IPS DF 19.7 (cell line): ENCODE measurements around the gene PUM2.
"Not testable (repeated sequence)": the region's sequence is repeated elsewhere in the genome, so short reads cannot be mapped to it uniquely, and the experiment has no call there.

Experiments used
- DNase-seq: peaks from one replicate; pipeline ENCODE4 v3.0.0-alpha.2; 2013; ENCODE audit warnings: low read depth, low spot score

Gene PUM2, protein sequence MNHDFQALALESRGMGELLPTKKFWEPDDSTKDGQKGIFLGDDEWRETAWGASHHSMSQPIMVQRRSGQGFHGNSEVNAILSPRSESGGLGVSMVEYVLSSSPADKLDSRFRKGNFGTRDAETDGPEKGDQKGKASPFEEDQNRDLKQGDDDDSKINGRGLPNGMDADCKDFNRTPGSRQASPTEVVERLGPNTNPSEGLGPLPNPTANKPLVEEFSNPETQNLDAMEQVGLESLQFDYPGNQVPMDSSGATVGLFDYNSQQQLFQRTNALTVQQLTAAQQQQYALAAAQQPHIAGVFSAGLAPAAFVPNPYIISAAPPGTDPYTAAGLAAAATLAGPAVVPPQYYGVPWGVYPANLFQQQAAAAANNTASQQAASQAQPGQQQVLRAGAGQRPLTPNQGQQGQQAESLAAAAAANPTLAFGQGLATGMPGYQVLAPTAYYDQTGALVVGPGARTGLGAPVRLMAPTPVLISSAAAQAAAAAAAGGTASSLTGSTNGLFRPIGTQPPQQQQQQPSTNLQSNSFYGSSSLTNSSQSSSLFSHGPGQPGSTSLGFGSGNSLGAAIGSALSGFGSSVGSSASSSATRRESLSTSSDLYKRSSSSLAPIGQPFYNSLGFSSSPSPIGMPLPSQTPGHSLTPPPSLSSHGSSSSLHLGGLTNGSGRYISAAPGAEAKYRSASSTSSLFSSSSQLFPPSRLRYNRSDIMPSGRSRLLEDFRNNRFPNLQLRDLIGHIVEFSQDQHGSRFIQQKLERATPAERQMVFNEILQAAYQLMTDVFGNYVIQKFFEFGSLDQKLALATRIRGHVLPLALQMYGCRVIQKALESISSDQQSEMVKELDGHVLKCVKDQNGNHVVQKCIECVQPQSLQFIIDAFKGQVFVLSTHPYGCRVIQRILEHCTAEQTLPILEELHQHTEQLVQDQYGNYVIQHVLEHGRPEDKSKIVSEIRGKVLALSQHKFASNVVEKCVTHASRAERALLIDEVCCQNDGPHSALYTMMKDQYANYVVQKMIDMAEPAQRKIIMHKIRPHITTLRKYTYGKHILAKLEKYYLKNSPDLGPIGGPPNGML

DNA sequence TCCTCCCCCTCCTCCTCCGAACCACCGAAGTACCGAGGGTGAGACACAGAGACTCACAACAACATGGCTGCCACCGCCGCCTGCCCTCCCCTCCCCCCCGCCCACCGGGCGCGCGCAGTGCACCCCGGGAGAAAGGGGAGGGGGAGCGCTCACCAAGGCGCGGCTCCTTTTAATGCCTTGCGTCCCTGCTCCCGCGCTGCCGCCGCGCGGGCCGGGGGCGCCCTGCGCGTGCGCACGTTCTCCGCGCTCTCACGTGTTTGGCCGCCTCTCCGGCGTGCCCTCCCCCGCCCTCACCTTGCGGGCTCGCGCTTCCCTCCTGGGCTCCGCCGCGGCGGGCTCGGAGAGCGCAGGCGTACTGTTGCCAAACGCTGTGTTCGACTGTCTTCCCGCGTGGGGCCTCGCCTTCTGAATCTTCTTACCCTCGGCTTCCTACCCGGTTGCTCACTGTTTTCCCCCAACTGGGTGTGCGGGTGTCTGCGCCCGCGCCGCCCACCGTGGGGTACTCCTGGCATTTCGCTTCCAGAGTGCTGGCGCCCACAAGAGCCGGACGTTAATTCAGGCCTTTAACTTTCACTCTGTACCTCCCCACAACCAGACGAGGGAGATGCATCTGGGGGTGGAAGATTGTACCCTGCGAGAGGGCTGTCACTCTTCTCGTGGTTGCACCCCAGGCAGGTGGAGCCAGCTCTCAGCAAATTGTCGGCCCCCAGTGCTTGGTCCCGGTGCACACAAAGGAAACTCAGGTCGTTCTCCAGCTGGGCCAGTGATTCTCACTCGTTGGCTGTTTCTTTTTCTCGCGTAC, at the start of gene PUM2:
Gene PUM2 (minus strand): TSS at position 92 of the 802 bp plus-strand sequence. CDS start 23,484 bp downstream, outside the sequence.
- peak; percentile 84 for DNase-seq

DNA sequence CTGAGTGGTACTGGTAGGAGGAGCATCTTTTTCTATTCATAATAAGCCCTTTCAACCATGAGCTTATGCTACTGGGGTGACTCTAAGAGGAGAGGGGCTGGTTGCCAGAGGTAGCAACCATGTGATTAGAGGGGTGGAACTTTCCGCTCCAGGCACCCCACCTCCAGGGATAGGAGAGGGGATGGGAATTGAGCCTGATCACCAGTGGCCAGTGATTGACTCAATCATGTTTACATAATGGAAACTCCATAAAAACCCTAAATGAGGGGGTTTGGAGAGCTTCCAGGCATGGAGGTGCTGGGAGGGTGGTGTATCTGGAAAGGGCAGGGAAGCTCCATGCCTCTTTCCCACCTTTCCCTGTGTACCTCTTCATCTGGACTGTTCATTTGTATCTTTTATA, 49.7 kb upstream of the PUM2 start:
- no peak for DNase-seq

DNA sequence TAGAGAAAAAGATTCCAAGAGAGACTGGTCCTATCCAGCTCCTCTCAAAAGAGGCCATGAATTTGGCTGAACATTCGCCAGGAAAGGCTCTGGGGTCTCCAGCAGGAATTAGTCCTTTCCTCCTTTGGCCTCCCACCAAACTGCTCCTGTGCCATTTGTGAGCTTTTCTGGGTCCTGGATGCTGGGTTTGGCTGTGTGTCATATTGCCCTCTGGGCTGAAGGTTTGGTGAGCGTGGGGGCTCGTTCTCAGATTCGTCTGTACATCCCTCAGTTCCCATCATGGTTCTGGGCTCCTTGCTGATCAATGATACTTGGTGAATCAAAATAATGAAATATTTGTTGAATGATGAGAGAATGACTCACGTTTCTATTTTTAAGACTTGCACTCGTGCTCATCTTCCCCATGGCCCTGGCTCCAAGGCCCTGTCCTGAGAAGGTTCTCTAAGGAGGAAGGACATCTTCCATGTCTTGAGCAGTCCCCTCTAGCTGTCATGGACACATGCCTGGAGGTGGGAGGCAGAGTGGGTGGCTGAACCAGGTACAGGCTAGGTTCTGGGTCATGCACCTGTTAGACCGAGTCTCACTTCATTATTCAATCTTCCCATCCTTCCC, 48.4 kb upstream of the PUM2 start:
- no peak for DNase-seq

DNA sequence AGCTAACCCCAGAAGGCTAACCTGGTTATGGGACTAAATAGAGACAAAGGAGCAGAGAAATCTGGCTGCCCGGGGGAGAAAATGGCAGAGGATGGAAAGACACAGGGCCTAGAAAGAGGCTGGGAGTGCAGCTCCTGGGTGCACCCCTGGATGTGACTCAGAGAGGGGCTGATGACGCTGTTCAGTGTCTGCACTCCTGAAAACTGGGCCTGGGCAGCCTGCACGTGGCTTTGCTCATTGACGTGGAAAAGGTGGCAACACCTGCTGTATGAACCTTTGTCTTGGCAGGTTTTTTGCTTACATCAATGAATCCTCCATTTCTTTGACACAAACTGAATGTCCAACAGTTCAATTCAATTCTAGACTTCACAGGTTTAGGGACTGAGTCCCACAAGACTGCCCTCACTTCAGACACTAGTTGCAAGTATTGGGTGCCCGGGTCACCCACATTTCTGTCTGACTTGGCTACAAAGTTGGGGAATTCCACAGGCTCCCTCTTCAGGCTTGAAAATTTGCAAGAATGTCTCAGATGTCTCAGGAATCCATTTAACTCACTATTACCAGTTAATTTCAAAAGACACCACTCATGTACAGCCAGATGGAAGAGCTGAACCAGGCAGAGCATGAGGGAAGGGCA, 47.3 kb upstream of the PUM2 start:
- DNase-seq: no peak

DNA sequence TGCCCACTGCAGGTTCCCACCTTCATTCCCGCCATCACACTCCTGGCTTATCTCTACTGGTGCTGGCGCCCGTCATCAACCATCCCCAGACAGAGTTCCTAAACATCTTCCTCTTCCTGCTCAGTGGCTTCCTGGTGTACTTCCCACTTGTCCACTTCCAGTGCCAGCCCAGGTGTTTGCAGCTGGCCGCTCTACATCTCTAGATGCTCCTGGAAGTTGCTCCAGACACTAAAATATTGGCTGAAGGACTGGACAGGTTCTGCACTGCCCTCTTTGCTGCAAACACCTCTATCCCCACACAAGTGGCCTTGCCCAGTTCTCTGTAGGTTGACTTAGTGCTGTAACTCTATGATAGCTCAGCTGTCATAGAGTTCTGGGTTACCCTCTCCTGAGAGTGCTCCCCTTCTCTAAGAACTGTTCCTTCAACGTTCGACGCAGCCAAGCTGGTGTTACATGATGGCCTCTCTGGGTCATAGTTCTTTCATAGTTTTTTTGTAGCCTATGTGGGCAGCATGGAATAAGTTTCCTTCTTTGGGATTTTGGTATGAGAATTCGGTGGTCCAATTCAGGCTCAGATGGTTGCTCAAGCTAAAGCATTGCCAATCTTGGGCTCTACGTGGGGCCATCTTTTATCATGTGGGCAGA, 45.8 kb upstream of the PUM2 start:
- DNase-seq: no peak

DNA sequence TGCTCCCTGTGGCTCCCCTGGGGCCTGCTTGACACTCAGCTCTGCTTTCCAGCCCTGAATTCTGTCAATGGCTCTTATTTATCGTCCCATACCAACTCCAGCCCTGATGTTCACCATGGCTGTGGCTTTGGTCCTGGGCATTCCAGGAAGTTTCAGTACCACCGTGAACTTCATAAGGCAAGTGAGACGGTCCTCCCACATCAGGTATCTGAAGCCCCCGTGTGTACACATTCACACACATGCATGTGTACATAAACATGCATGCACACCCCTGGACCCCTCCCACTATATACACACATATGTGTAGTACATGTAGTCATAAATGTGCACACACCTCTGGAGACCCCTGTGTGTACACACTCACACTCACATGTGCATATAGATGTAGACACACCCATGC, 43.3 kb upstream of the PUM2 start:
- no peak for DNase-seq

DNA sequence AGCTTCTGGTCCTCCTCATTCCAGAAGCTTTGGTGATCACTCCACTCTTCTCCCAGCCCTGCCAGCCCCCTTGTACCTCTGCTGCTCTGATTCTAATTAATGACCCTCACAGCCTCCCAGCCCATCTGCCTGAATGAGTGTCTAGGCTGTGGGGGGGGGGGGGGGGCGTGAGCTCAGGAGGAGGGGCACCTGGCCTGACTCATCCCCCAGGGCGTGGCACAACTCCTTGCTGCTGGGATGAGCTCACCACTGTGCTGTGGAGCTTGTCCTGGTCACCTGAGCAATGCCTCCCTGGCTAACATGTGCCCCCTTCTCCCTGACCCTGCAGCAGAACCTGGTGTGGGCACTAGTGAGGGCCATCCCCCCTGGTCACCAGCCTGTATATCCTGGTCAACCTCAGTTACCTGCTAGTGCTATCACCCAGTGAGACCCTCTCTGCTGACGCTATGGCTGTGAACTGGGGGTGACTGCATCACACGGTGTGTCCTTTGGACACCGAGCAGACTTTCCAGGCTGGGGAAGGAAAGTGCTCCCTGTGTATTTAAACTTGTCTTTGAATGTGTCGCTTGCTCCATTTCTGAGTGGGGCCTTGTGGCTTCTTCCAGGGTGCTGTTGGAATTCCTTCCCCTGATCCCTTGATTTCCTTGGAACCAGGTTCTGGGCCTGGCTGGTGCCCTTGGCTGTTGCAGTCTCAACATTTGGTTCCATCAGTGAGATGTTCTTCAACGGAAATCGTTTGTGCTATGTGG, 41.5 kb upstream of the PUM2 start:
- no peak for DNase-seq

DNA sequence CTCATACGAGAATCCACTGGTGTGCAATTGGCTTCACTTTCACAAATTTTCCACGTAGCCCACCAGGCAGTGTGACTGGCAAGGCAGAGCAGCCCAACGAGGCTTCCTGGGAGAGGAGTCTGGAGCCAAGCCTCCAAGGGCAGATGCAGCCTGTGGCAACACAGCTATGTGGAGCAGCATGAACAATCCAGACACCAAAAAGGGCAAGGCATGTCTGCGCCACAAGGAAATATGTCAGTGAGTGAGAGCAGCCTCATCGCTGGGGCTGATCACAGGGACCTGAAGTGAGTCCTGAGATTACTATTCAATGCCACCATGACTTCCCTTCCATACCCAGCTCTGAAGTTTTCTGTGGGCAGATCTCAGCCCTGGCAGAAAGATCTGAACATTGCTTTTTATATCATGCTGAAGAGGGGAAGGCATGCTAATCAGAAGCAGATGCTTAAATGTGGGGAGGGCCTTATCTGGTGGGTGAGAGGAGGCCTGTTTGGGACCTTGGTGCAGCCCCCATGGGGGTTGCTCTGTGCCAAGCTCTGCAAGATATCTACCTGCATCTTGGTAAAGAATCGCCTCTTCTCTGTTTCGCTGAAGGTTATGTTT, 40.0 kb upstream of the PUM2 start:
- DNase-seq: no peak

DNA sequence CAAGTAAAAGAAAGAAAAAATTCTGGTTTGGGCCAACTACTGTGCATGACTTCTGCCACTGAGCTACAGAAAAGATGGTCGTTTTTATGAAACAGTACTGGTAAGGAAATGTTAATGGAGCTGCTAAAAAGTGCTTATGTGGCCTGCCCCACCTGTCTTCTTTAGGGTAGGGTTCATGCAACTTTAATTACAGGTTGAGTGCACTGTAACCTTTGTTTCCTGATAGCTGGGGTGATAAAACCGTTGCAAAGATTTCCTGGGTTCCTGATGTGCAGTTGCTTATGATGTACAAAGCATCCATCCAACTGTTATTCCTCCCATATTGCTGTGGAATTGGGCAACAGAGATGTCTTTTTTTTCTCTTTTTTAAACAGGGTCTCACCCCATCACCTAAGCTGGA, 34.3 kb upstream of the PUM2 start:
- DNase-seq: no peak

DNA sequence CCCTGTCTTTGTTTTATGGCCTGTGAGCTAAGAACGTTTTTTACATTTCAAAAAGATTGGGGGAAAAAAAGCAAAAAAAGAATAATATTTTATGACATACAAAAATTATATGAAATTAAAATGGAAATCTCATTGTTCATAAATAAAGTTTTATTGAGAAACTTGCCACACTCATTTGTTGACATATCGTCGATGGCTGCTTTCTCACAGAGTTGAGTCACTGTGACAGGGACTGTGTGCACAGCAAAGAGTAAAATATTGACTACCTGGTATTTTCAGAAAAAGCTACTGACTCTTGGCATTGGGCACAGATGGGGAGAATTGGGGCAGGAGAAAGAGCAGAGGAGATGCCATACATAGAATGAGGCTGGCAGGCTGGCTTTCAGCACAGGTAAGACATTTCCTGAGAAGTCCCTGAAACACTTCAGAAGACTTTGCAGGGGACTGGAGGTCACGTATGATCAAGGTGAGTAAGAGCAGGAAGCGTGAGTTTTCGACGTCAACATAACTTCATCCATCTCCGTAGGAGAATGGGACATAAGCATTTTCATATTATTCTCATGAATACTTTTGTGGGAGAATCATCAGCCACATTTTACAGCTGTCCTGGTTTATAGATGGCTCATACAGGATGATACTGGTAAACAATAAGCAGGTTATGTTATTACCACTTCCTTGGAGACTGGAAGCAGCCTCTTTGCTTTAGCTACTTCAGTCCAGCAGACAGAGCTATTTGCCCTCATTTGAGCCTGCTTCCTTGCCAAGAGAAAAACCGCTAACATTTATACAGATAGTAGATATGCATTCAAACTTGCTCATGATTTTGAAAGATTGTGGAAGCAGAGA, 32.5 kb upstream of the PUM2 start:
- DNase-seq: no peak

DNA sequence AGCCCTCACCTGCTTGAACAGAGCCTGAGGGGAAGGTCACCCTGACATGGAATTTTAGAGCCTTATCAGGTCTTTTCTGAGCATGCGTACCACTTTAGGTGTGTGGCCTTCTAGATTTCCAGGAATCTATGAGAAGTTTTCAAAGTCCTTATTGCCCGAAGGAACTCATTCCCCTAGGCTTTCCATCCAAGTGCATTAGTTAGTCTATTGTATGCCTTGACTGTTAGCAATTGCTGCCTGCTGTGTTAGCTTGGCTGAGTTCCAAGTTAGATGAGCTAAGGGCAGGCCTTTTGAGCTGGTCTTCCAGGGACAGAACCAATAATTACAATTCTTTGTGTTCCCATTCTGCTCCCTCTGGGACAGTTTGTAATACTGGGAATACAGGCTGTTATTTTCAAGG, 30.8 kb upstream of the PUM2 start:
- DNase-seq: no peak

DNA sequence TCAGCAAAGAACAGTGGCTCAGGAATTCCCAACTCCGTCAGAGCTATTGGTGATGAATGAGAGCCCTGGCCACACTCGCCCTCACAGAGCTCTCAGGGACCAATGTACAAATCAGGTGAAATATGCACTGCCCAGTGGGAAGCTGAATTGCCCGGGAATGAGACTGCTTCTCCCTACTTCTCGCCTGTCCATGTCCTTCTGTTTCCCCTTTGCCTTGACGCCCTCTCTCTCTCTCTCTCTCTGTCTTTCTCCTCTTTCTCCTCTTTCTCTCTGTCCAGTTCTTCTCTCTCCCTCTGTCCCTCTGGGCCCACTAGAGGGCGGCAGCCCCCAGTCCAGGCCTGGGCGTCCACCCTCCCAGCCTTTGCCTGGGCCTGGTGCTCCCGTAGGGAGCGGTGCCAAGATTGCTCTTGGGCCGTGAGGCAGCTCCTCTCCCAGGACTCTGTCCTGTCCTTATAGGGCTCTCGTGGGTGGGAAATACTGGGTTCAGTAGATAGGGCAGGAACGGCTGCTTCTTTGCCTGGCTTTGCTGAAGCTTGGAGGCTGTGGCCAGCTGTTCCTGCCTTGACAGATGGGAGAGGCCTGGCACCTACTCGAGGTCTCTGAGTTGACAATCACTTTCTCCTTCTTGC, 28.4 kb upstream of the PUM2 start:
- DNase-seq: peak; percentile 38

DNA sequence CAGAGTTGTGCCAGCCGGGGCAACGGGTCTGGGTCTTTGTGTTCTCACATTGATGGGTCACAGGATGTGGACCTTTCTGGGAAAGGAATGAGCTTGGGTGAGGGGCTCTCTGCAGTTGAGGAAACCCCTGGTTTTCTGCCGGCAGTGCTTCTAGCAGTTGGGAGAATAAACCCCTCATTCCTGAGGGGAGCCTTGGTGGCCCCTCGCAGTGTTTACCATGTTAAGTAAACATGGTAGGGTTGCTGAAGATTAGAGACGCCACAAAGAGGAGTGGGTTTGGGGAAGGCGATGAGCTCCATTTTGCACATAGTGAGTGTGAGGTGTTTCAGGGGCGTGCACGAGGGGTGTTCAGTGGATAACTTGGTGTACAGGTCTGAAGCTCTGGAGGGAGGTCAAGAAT, 27.7 kb upstream of the PUM2 start:
- DNase-seq: no peak

DNA sequence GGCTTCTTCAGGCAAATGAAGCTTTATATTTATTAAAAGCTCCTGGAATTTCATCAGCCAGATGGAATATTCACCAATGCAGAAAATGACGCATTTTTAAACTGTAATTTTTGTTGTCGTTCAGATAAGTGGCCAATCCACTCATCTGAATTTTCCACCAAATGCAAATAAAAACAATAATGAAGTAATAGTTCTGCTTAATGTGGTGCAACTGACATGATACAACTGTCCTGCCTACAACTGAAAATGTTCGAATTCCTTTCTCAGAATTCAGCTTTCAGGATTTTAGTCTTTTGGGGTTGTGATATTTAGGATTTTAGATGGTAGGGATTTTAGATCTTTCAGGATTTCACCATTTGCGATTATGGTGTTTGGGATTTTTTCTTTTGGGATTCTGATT, 27.1 kb upstream of the PUM2 start:
- no peak for DNase-seq

DNA sequence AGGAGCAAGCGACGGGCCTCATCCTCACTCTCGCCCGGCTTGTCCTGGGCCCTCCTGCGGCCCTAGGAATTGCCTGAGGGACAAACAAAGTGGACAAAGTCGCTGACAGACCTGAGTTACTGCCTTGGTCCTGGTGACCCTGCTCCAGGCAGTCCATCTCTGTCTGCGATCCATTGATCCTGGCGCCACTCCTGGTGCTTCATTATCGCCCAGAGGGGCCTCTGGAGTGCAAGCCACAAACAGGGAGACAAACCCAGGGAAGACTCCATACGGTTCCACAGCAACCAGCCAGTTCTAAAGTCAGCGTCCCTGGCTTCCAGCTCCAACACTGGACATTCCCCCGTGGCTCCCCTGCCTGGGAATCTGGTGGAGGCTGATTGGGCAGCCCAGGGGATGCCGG, 24.3 kb upstream of the PUM2 start:
- not testable (repeated sequence) for DNase-seq

DNA sequence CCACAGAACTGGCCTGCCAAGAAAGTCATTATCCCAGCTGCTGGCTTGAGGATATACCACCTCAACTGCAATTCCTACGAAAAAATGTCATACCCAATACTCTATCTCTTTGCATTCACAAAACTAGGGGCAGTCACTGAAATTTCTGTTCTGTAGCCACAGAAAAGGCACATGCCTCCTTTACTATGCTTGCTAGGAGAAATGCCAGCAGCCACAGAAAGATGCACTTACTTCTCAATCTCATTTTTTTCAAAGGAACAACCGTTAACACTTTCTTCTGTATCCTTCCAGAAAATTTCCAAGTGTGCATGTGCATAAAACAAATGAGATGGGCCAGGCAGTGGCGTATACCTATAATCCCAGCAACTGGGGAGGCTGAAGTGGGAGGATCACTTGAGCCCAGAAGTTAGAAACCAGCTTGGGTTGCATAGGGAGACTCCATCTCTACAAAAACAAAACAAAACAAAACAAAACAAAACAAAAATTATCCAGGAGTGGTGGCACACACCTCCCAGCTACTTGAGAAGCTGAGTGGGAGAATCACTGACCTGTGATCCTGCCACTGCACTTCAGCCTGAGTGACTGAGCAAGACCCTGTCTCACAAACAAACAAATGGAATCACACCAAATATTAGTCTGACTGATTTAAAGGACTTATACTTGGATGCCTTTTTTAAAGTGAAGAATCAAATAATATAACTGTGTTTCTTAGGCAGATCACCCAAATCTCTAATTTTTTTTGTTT, 22.4 kb upstream of the PUM2 start:
- DNase-seq: no peak
